ENCODE results near the gene NKD2.
"Not testable (repeated sequence)": the region's sequence is repeated elsewhere in the genome, so short reads cannot be mapped to it uniquely, and the experiment has no call there.

Gene NKD2

GRCh38 chr5:1073239-1074102 is 64.9 kb downstream of the NKD2 start:
- DNase-seq (ENCODE audit: low read depth in 2 of 2) = no peak

- no peak for DNase-seq (ENCODE audit: low read depth in 2 of 2)
Observed at GRCh38 chr5:1074226-1074625, 65.6 kb downstream of the NKD2 start.

DNA sequence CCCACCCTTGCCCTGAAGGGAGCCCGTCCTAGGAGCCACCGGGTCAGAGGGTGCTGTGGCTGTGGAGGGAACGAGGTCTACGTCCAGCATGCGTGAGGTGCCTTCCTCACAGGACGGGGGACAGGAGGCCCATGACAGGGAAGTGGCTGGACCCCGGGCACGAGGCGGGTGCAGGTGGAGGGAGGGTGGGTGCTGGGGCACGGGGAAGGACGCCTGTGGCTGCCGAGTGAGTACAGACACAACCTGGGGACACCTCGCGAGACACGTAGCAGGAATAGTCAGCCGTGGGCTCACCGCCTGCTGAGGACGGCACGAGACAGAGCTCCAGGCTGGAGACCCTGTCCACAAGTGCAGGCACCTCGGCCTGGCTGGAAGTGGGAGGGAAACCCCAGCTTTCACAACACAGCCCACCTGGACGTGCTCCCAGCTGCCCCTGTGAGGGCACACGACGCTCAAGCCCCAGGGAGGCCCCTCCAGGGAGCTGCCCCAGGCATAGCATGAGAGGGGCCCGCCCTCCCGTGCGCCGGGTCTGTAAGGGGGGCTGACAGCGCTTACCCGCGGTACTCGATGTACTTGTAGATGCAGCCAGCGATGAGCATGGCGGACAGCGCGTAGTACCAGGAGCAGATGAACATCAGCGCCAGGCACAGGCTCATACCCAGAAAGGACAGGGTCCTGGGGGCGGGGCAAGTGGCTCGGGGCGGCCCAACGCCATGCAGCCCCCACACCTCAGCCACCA is 66.4 kb downstream of the NKD2 start:
- DNase-seq (ENCODE audit: low read depth in 2 of 2) = no peak

GRCh38 chr5:1075555-1075881 is 66.9 kb downstream of the NKD2 start:
- DNase-seq (ENCODE audit: low read depth in 2 of 2) = no peak

DNA sequence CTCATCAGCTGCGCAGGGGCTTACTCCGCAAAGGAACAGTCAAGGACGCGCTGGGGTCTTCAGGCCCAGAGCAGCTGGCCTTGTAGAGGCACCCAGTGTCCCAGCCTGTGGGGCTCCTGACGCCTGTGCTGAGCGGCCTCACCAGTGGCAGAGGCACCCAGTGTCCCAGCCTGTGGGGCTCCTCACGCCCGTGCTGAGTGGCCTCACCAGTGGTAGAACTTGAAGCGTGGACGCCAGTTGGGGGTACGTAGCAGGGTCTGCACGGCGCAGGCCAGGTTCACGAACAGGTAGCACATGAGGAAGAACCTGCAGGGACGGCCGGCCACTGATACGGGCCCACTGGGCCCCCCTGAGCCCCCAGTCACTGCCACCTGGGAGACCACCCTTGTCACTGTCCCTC is 67.3 kb downstream of the NKD2 start:
- no peak for DNase-seq (ENCODE audit: low read depth in 2 of 2)

DNA sequence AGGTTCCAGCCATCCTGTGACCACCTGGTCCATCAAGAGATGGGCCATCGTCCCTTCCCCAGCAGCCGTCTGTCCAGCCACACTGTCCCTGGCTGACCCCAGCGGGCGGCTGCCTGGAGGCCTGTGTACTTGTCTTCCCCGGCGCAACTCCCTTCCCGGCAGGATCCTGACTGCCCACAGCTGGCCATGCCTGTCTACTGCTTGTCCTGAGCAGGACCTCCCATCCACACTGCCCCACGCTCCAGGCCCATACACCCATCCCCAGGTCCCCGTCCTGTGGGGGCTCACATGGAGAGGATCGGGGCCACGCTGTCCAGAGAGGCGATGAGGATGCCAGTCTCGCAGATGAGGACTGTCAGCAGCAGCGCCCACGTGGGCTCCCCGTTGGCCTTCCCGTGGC is 67.8 kb downstream of the NKD2 start:
- no peak for DNase-seq (ENCODE audit: low read depth in 2 of 2)

- no peak for DNase-seq (ENCODE audit: low read depth in 2 of 2)
Observed at GRCh38 chr5:1077026-1077425, 68.4 kb downstream of the NKD2 start.

DNA sequence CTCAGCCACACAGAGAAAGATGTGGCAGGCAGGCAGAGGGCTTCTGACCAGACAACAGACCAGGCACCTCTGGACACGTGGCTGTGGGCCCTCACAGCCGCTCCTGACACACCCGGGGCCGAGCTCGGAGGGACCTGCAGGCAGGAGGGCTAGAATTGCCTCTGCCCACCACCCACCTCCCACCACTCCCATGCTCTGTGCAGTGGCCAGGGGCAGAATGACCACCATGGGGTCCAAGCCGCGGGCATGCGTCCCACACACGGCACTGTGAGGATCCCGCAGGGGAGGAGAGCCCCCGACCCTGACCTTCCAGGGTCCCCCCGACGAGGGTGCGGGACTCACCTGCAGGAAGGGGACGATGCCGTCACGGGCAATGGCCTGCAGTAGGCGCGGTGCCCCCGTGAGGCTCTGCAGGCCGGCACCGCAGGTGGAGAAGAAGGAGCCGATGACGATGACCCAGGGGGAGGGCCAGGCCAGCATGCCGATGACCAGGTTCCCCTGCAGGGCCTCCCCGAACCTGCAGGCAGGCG is 69.0 kb downstream of the NKD2 start:
- no peak for DNase-seq (ENCODE audit: low read depth in 2 of 2)

DNA sequence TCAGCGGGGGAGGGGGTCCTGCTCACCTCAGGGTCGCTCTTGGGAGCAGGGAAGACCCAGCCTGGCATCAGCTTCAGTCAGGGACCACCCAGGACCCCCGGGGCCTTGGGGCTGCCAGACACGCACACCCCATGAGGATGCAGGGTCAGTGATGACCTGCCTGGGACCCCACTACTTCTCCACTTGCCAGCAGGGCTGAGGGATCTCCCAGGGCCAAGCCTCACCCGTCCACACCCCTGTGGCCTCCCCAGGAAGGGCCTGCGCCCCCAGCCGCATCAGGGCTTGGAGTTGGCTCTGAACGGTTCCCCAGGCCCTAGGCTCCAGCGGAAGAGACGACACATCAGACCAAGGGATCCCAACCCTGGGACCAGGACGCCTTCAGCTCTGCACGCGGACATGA is 69.6 kb downstream of the NKD2 start:
- no peak for DNase-seq (ENCODE audit: low read depth in 2 of 2)

DNA sequence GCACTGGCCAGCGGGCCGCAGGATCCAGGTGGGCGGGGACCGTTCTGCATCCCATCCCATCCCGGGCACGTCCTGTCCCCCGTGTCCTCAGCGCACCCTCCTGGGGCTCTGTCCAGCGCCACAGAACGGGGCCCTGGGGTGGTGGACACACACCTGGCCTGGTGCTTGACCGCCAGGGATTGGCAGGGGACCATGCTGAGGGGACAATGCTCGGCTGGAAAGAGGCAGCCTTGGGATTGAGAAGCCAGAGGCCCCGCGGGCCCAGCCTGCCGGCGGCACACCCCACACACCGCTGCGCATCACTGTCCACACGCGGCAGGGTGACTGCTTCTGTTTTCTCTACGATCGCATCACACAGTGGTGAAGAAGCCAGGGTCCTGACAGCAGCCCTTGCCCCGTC is 70.2 kb downstream of the NKD2 start:
- DNase-seq (ENCODE audit: low read depth in 2 of 2) = no peak

- DNase-seq (ENCODE audit: low read depth in 2 of 2) = no peak
Observed at GRCh38 chr5:1079486-1079885, 70.9 kb downstream of the NKD2 start.

GRCh38 chr5:1079961-1080360 is 71.4 kb downstream of the NKD2 start:
- DNase-seq (ENCODE audit: low read depth in 2 of 2) = no peak

- no peak for DNase-seq (ENCODE audit: low read depth in 2 of 2)
Observed at GRCh38 chr5:1080432-1080831, 71.8 kb downstream of the NKD2 start.

DNA sequence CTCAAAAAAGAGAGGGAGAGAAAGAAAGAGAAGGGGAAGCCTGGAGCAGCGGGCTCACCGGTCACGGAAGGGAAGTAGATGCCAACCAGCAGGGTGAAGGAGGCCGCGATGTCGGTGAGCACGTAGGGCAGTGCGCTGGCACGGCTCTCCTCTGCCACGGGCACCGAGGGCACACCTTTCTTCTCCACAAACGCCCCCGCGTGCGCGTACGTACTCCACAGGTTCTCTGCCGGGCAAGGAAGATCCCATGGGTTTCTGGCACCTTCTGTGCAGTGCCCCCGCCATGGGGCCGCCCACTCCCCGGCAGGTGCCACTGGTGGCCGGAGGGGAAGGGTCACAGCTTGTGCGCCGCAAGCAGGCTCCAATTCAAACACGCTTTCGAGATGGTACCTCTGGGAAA is 72.9 kb downstream of the NKD2 start:
- DNase-seq (ENCODE audit: low read depth in 2 of 2) = no peak

- not testable (repeated sequence) for DNase-seq (ENCODE audit: low read depth in 2 of 2)
Observed at GRCh38 chr5:1083026-1083425, 74.4 kb downstream of the NKD2 start.

- no peak for DNase-seq (ENCODE audit: low read depth in 2 of 2)
Observed at GRCh38 chr5:1083823-1084605, 75.4 kb downstream of the NKD2 start.

- no peak for DNase-seq (ENCODE audit: low read depth in 2 of 2)
Observed at GRCh38 chr5:1085391-1085790, 76.8 kb downstream of the NKD2 start.

DNA sequence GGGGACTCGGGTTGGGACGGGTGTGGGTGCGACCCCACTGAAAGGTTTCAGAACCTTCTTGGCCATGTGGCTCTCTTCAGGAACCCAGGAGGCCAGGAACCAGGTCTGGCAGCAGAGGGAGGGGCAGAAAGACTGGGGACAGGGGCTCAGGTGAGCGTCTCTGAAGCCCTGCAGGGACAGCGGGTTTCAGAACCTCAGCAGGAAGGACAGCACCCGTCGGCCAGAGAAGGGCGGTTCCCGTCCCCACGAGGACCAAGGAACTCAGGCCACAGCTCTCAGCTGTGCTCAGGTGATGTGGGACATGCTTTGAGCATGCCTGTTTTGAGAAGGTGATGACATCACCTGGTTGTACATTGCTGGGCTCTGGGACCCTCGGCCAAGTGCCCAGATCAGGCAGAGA is 77.5 kb downstream of the NKD2 start:
- no peak for DNase-seq (ENCODE audit: low read depth in 2 of 2)

DNA sequence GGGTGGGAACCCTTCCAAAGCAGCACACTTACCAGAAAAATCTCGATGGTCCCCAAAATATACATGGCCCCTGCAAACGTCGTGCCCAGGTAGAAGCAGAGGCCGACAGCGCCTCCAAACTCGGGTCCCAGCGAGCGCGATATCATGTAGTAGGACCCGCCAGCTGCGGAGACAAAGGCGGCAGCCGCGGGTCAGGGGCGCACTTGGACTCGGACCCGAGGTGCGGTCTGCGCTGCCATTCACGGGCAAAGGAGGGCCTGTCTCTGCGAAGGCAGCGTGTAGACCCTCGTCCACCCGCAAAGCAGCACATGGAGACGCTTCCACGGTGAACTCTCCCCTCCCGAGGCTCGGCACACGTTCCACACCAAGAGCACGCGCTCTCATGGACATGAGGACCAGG is 78.3 kb downstream of the NKD2 start:
- DNase-seq (ENCODE audit: low read depth in 2 of 2) = no peak

- DNase-seq (ENCODE audit: low read depth in 2 of 2) = no peak
Observed at GRCh38 chr5:1087428-1087827, 78.8 kb downstream of the NKD2 start.

- no peak for DNase-seq (ENCODE audit: low read depth in 2 of 2)
Observed at GRCh38 chr5:1088031-1088430, 79.4 kb downstream of the NKD2 start.

Measured in stimulated activated CD8-positive, alpha-beta memory T cell treated with anti-CD3 and anti-CD28 coated beads, Interleukin-2, amount 100 ng/mL, for 1 hour (primary cell).